ENCODE results near the gene CFAP61. TPM values are rescaled to one million over a fixed set of nuclear protein-coding genes. Genes with fewer than 3 reads are reported as not detected.

Gene CFAP61
- total RNA-seq, 1 experiment from 2014 or later: 0.19 TPM

DNA sequence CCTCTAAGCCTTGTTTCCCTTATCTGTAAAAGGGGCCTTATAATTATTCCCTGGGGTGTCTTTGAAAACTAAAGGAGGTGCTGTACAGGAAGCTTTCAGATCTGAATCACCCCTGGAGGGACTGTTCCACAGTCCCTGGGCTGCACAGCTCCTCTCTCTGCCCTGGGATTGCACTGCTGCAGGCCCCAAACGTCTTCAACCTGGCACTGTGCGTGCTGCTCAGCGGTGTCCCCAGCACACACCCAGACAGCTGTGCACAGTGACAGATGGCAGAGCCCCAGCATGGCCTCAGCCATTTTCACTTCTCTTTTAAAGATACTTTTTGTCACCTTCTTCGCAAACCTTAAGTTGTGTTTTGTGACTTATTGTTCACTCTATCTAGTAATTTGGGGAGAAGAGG lies 264.9 kb downstream of the CFAP61 start:
- H3K9ac ChIP-seq (ENCODE audit: low read length): no peak overlapping the region
- no peaks in the 10 kb centered on the region for H3K27me3 ChIP-seq (ENCODE audit: low read length)
- no peaks in the 10 kb centered on the region for H3K9me2 ChIP-seq (replicated peaks; ENCODE audit: insufficient read depth, low read length)
- peaks cover 6% of the 10 kb centered on the region for H3K4me1 ChIP-seq (ENCODE audit: low read length)
- H3K27ac ChIP-seq (ENCODE audit: low read length): no peak overlapping the region
- no peak overlapping the region for H3K4me3 ChIP-seq (ENCODE audit: low read length)
- H3K79me2 ChIP-seq (ENCODE audit: low read length): no peaks in the 10 kb centered on the region
- H2AFZ ChIP-seq (ENCODE audit: low read length): no peak overlapping the region
- no peaks in the 10 kb centered on the region for H3K36me3 ChIP-seq (ENCODE audit: insufficient read depth, low read length)
- no peaks in the 10 kb centered on the region for H3K9me3 ChIP-seq (ENCODE audit: low read length)
- no peak overlapping the region for H3K4me2 ChIP-seq (ENCODE audit: low read depth, low read length, poor library complexity, severe bottlenecking)
- no peaks in the 10 kb centered on the region for H4K20me1 ChIP-seq (ENCODE audit: insufficient read depth, low read depth, low read length)
- peak; percentile 46 for DNase-seq

DNA sequence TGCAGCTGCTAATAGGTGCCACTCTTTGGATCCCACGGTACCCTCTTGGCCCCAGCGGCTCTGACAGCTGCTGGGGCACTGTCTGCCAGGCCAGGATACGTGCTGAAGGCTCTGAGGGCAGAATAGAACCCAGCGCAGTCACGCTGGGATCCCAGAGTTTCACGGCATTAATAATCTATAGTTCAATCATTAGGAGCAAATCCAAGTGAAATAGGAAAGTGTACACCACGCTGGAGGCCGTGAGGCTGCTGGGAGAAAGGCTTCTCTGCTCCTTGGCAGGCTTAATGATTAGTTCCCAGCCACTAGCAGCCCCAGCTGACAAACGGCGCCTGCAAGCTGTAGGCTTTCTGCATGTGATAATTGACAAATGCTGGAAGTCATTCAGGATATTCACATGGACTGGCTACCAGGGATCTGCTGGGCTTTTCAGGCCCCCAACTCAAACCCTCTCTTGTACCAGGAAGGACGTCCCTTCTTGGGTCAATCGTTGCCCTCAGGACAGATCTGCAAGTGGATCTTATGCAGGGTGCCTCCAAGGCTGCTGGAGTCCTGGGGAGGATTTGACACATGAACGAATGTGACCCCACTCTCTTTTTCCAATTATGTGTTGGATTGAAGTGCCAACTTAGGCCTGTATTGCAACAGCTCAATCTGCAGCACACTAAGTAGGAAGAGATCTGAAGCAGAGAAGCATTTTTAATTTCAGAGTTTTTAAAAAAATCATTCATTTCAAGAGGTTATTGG lies 265.5 kb downstream of the CFAP61 start:
- Histone ChIP-seq H3K9me2 (replicated peaks; ENCODE audit: insufficient read depth, low read length) (no peaks in the 10 kb centered on the region), H3K4me2 (ENCODE audit: low read depth, low read length, poor library complexity, severe bottlenecking) (no peak overlapping the region), H3K4me1 (ENCODE audit: low read length) (peaks cover 6% of the 10 kb centered on the region), H3K4me3 (ENCODE audit: low read length) (no peak overlapping the region), H2AFZ (ENCODE audit: low read length) (no peak overlapping the region), H4K20me1 (ENCODE audit: insufficient read depth, low read depth, low read length) (no peaks in the 10 kb centered on the region), H3K36me3 (ENCODE audit: insufficient read depth, low read length) (no peaks in the 10 kb centered on the region), H3K9me3 (ENCODE audit: low read length) (no peaks in the 10 kb centered on the region), H3K27me3 (ENCODE audit: low read length) (no peaks in the 10 kb centered on the region), H3K27ac (ENCODE audit: low read length) (no peak overlapping the region), H3K79me2 (ENCODE audit: low read length) (no peaks in the 10 kb centered on the region), H3K9ac (ENCODE audit: low read length) (no peak overlapping the region)
- no peak for DNase-seq

DNA sequence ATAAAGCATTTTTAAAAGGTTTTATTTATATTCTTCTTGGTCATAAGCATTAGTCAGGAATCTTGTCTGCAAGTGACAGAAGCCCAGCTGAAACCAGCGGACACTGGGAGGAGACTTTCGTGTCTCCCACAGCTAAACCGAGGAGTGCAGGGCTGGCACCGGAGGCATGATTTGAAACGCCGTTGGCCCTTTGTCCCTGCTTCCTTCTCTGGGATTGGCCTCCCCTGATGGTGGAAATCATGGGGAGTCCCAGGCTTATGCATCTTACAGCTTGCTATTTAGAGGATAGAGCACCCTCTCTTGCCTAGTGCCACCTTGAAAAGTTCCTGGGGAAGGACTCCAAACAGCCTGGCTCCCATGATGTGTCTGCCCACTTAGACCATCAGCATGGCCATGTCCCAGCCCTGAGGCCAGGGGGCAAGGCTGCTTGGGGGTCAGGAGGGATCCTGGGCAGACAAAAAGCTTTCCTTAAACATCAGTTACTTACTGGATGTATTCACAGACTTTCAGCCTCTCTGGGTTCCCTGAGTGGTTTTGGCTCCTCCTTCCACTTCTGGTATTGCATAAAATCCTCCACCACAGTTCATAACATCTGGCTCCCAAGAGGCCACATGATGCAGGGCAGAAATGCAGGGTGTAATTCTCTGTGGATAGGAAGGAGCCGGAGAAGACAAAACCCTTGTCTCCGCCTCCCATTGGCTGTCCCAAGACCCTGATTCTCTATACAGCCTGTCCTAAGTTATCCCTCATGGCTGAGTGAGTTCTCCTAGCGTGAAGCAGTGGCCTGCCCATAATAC lies 266.2 kb downstream of the CFAP61 start:
- Histone ChIP-seq H2AFZ (ENCODE audit: low read length) (no peak overlapping the region), H3K79me2 (ENCODE audit: low read length) (no peaks in the 10 kb centered on the region), H3K4me2 (ENCODE audit: low read depth, low read length, poor library complexity, severe bottlenecking) (no peak overlapping the region), H3K27ac (ENCODE audit: low read length) (no peak overlapping the region), H3K27me3 (ENCODE audit: low read length) (no peaks in the 10 kb centered on the region), H4K20me1 (ENCODE audit: insufficient read depth, low read depth, low read length) (no peaks in the 10 kb centered on the region), H3K9me3 (ENCODE audit: low read length) (no peaks in the 10 kb centered on the region), H3K4me1 (ENCODE audit: low read length) (peaks cover 6% of the 10 kb centered on the region), H3K36me3 (ENCODE audit: insufficient read depth, low read length) (no peaks in the 10 kb centered on the region), H3K9me2 (replicated peaks; ENCODE audit: insufficient read depth, low read length) (no peaks in the 10 kb centered on the region), H3K4me3 (ENCODE audit: low read length) (no peak overlapping the region), H3K9ac (ENCODE audit: low read length) (no peak overlapping the region)
- DNase-seq: no peak

DNA sequence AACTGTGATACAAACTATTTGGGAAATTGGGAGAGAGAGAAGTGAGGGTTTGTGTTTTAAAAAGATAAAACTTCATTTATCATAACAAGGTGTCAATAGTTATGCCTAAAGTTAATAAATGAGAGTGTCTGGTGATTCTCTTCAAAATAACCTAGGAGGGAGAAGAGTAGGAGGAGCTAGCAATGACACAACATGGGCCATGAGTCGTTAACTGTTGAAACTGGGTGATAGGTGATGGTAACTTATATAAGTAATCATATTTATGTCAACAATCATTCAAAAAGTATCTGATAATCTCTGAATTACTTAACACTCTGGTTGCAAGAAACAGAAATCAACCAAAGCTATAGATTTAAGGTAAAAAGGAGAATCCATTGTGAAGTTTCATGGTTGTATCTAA lies 268.8 kb downstream of the CFAP61 start:
- Histone ChIP-seq H3K4me3 (ENCODE audit: low read length) (no peak overlapping the region), H3K79me2 (ENCODE audit: low read length) (no peaks in the 10 kb centered on the region), H3K4me2 (ENCODE audit: low read depth, low read length, poor library complexity, severe bottlenecking) (no peak overlapping the region), H3K4me1 (ENCODE audit: low read length) (peaks cover 6% of the 10 kb centered on the region), H3K27me3 (ENCODE audit: low read length) (no peaks in the 10 kb centered on the region), H3K9ac (ENCODE audit: low read length) (no peak overlapping the region), H3K27ac (ENCODE audit: low read length) (no peak overlapping the region), H2AFZ (ENCODE audit: low read length) (no peak overlapping the region), H4K20me1 (ENCODE audit: insufficient read depth, low read depth, low read length) (no peaks in the 10 kb centered on the region), H3K36me3 (ENCODE audit: insufficient read depth, low read length) (no peaks in the 10 kb centered on the region), H3K9me3 (ENCODE audit: low read length) (no peaks in the 10 kb centered on the region), H3K9me2 (replicated peaks; ENCODE audit: insufficient read depth, low read length) (no peaks in the 10 kb centered on the region)
- no peak for DNase-seq

GRCh38 chr20:20321917-20322316 lies 269.6 kb downstream of the CFAP61 start:
- Histone ChIP-seq H3K27ac (ENCODE audit: low read length) (no peak overlapping the region), H3K4me3 (ENCODE audit: low read length) (no peak overlapping the region), H4K20me1 (ENCODE audit: insufficient read depth, low read depth, low read length) (no peaks in the 10 kb centered on the region), H3K27me3 (ENCODE audit: low read length) (no peaks in the 10 kb centered on the region), H3K79me2 (ENCODE audit: low read length) (no peaks in the 10 kb centered on the region), H3K4me2 (ENCODE audit: low read depth, low read length, poor library complexity, severe bottlenecking) (no peak overlapping the region), H3K9me2 (replicated peaks; ENCODE audit: insufficient read depth, low read length) (no peaks in the 10 kb centered on the region), H3K4me1 (ENCODE audit: low read length) (peaks cover 6% of the 10 kb centered on the region), H3K9ac (ENCODE audit: low read length) (no peak overlapping the region), H2AFZ (ENCODE audit: low read length) (no peak overlapping the region), H3K9me3 (ENCODE audit: low read length) (no peaks in the 10 kb centered on the region), H3K36me3 (ENCODE audit: insufficient read depth, low read length) (no peaks in the 10 kb centered on the region)
- no peak for DNase-seq

GRCh38 chr20:20322912-20323311 lies 270.6 kb downstream of the CFAP61 start:
- H3K4me3 ChIP-seq (ENCODE audit: low read length): no peak overlapping the region
- no peaks in the 10 kb centered on the region for H3K79me2 ChIP-seq (ENCODE audit: low read length)
- H4K20me1 ChIP-seq (ENCODE audit: insufficient read depth, low read depth, low read length): no peaks in the 10 kb centered on the region
- H3K36me3 ChIP-seq (ENCODE audit: insufficient read depth, low read length): no peaks in the 10 kb centered on the region
- H2AFZ ChIP-seq (ENCODE audit: low read length): no peak overlapping the region
- no peaks in the 10 kb centered on the region for H3K9me3 ChIP-seq (ENCODE audit: low read length)
- no peaks in the 10 kb centered on the region for H3K27me3 ChIP-seq (ENCODE audit: low read length)
- no peaks in the 10 kb centered on the region for H3K9me2 ChIP-seq (replicated peaks; ENCODE audit: insufficient read depth, low read length)
- DNase-seq: no peak
- no peak overlapping the region for H3K9ac ChIP-seq (ENCODE audit: low read length)
- H3K4me2 ChIP-seq (ENCODE audit: low read depth, low read length, poor library complexity, severe bottlenecking): no peak overlapping the region
- no peaks in the 10 kb centered on the region for H3K4me1 ChIP-seq (ENCODE audit: low read length)
- no peak overlapping the region for H3K27ac ChIP-seq (ENCODE audit: low read length)

DNA sequence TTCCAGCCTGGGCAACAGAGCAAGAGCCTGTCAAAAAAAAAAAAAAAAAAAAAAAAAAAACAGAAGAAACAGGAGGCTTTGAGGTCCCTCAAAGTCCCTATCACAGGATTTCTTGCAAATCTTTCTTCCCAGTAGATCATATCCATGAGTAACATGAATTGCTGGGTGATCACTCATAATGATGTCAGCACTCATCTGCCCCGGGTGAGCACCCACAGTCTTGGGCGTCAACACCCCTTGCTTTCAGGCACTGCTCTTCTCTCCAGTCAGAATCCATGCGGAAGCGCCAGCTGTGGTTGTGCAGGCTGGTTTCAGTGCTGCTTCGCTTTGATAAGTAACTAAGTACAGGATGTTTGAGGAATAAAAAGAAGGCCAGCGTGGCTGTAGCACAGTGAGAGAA lies 275.4 kb downstream of the CFAP61 start:
- H3K36me3 ChIP-seq (ENCODE audit: insufficient read depth, low read length): no peaks in the 10 kb centered on the region
- H3K79me2 ChIP-seq (ENCODE audit: low read length): no peaks in the 10 kb centered on the region
- no peak overlapping the region for H2AFZ ChIP-seq (ENCODE audit: low read length)
- H3K9me3 ChIP-seq (ENCODE audit: low read length): no peaks in the 10 kb centered on the region
- H3K27ac ChIP-seq (ENCODE audit: low read length): no peak overlapping the region
- H3K4me3 ChIP-seq (ENCODE audit: low read length): no peak overlapping the region
- no peaks in the 10 kb centered on the region for H3K4me1 ChIP-seq (ENCODE audit: low read length)
- no peak overlapping the region for H3K9ac ChIP-seq (ENCODE audit: low read length)
- H3K4me2 ChIP-seq (ENCODE audit: low read depth, low read length, poor library complexity, severe bottlenecking): no peak overlapping the region
- no peaks in the 10 kb centered on the region for H3K9me2 ChIP-seq (replicated peaks; ENCODE audit: insufficient read depth, low read length)
- H4K20me1 ChIP-seq (ENCODE audit: insufficient read depth, low read depth, low read length): no peaks in the 10 kb centered on the region
- H3K27me3 ChIP-seq (ENCODE audit: low read length): no peaks in the 10 kb centered on the region
- DNase-seq: no peak

GRCh38 chr20:20329564-20329963 lies 277.2 kb downstream of the CFAP61 start:
- Histone ChIP-seq H4K20me1 (ENCODE audit: insufficient read depth, low read depth, low read length) (no peaks in the 10 kb centered on the region), H3K36me3 (ENCODE audit: insufficient read depth, low read length) (no peaks in the 10 kb centered on the region), H3K4me3 (ENCODE audit: low read length) (no peak overlapping the region), H3K79me2 (ENCODE audit: low read length) (no peaks in the 10 kb centered on the region), H3K27me3 (ENCODE audit: low read length) (no peaks in the 10 kb centered on the region), H3K9me3 (ENCODE audit: low read length) (no peaks in the 10 kb centered on the region), H3K27ac (ENCODE audit: low read length) (no peak overlapping the region), H3K4me2 (ENCODE audit: low read depth, low read length, poor library complexity, severe bottlenecking) (no peak overlapping the region), H3K9ac (ENCODE audit: low read length) (no peak overlapping the region), H2AFZ (ENCODE audit: low read length) (no peak overlapping the region), H3K9me2 (replicated peaks; ENCODE audit: insufficient read depth, low read length) (no peaks in the 10 kb centered on the region), H3K4me1 (ENCODE audit: low read length) (peaks cover 10% of the 10 kb centered on the region)
- no peak for DNase-seq

Data from Karpas-422 (cell line).